DND-41 (cell line): Measurements from ENCODE around the gene C1QTNF6.

Source experiments
- CTCF ChIP-seq: IDR thresholded peaks from 2 replicates; pipeline ENCODE4 v1.5.1; 2012; ENCODE audit warnings: borderline replicate concordance, low read length, moderate library complexity, mild to moderate bottlenecking; ENCODE audit not compliant: poor library complexity, severe bottlenecking; ENCODE audit errors: extremely low read depth
- EZH2 ChIP-seq: IDR thresholded peaks from 3 replicates; pipeline ENCODE4 v1.6.1; 2012; ENCODE audit warnings: borderline replicate concordance, low read depth, mild to moderate bottlenecking, moderate library complexity, low read length, inconsistent platforms; ENCODE audit not compliant: severe bottlenecking

GRCh38 chr22:37213218-37213855 lies 25.3 kb upstream of the C1QTNF6 start:
- TF ChIP-seq EZH2 (no peak), CTCF (no peak)
